ENCODE measurements around the gene ACTN1.

GRCh38 chr14:68899033-68899603 lies 80.0 kb downstream of the ACTN1 start:
- no peak for TF ChIP-seq CTCF (IDR thresholded peaks at IDR 0.05 in 4 of 5, conservative IDR thresholded peaks at IDR 0.05 in 1 of 5)
- no peak for TF ChIP-seq POLR2A (IDR thresholded peaks at IDR 0.05)
